IMR-90 (cell line): ENCODE results near the gene DCP2. TPM values are rescaled to one million over a fixed set of nuclear protein-coding genes. Genes with fewer than 3 reads are reported as not detected.

ENCODE experiments used
- ATAC-seq: fragments of 200-7000 bp; cut with Tn5 transposase; 2 replicates; pipeline ENCODE4 v1.9.1; 2020; ENCODE audit warnings: low read depth, mild to moderate bottlenecking, moderate library complexity
- BruUV-seq: library from RNA; stranded (reverse); fragments of 400-500 nt; replicated peaks from 2 replicates; lab custom pipeline; 2021; lab: Mats Ljungman, UMichigan
- CTCF ChIA-PET: fragments of 300-600 bp; formaldehyde crosslinking; extraction: SDS; loops from one replicate; lab custom pipeline; 2021; ENCODE audit warnings: antibody characterized with exemption; lab: Yijun Ruan, JAX
- POLR2A ChIA-PET: fragments of 300-600 bp; sonication (Branson Sonifier 250); formaldehyde crosslinking; loops from one replicate; lab custom pipeline; 2022; ENCODE audit warnings: antibody characterized with exemption; ENCODE audit not compliant: unreplicated experiment; lab: Charles Lee
- DNase-seq: peaks from one replicate; pipeline ENCODE4 v3.0.0; 2013
- H2AFZ ChIP-seq: replicated peaks from 2 replicates; pipeline ENCODE3; 2013; ENCODE audit warnings: low read length, mild to moderate bottlenecking; ENCODE audit not compliant: poor library complexity
- H2AK5ac ChIP-seq: 2 replicates; pipeline ENCODE4 v1.6.1; 2013; ENCODE audit warnings: low read depth, low read length, inconsistent platforms
- H2AK9ac ChIP-seq: replicated peaks from 2 replicates; pipeline ENCODE3; 2013; ENCODE audit warnings: mild to moderate bottlenecking, low read depth, low read length, moderate library complexity; ENCODE audit not compliant: poor library complexity
- H2BK120ac ChIP-seq: 2 replicates; pipeline ENCODE4 v1.6.1; 2013; ENCODE audit warnings: low read depth, low read length, inconsistent platforms
- H2BK15ac ChIP-seq: 3 replicates; pipeline ENCODE4 v1.6.1; 2013; ENCODE audit warnings: low read depth, low read length, inconsistent platforms
- H2BK20ac ChIP-seq: 2 replicates; pipeline ENCODE4 v1.6.1; 2013; ENCODE audit warnings: low read depth, mild to moderate bottlenecking, inconsistent platforms, low read length, moderate library complexity
- H2BK5ac ChIP-seq: 2 replicates; pipeline ENCODE4 v1.6.1; 2013; ENCODE audit warnings: mild to moderate bottlenecking, low read depth, low read length, inconsistent platforms; ENCODE audit not compliant: poor library complexity, severe bottlenecking
- H3K14ac ChIP-seq: replicated peaks from 2 replicates; pipeline ENCODE4 v1.6.1; 2013; ENCODE audit warnings: low read depth, low read length, inconsistent platforms
- H3K18ac ChIP-seq: 2 replicates; pipeline ENCODE4 v1.6.1; 2013; ENCODE audit warnings: low read depth, low read length, control low read depth
- H3K23ac ChIP-seq: 2 replicates; pipeline ENCODE4 v1.6.1; 2013; ENCODE audit warnings: low read depth, low read length, inconsistent platforms
- H3K27ac ChIP-seq: 2 replicates; pipeline ENCODE4 v1.5.1; 2013; ENCODE audit warnings: mild to moderate bottlenecking, control low read depth, low read length; ENCODE audit not compliant: insufficient read depth
- H3K27me3 ChIP-seq: 2 replicates; pipeline ENCODE4 v1.6.1; 2013; ENCODE audit warnings: low read length; ENCODE audit not compliant: control insufficient read depth, insufficient read depth
- H3K36me3 ChIP-seq: 2 replicates; pipeline ENCODE4 v1.6.1; 2013; ENCODE audit warnings: low read length, mixed read lengths; ENCODE audit not compliant: control insufficient read depth, insufficient read depth
- H3K4ac ChIP-seq: 2 replicates; pipeline ENCODE4 v1.6.1; 2013; ENCODE audit warnings: low read depth, low read length, inconsistent platforms
- H3K4me1 ChIP-seq: 2 replicates; pipeline ENCODE4 v1.6.1; 2013; ENCODE audit warnings: low read length, mixed read lengths; ENCODE audit not compliant: control insufficient read depth, insufficient read depth
- H3K4me2 ChIP-seq: 2 replicates; pipeline ENCODE4 v1.6.1; 2013; ENCODE audit warnings: low read depth, mild to moderate bottlenecking, control low read depth, low read length, moderate library complexity
- H3K4me3 ChIP-seq: 2 replicates; pipeline ENCODE4 v1.5.1; 2013; ENCODE audit warnings: low read depth, mild to moderate bottlenecking, control low read depth, low read length, moderate library complexity; ENCODE audit not compliant: insufficient read depth
- H3K56ac ChIP-seq: 2 replicates; pipeline ENCODE4 v1.6.1; 2013; ENCODE audit warnings: low read length, inconsistent platforms; ENCODE audit not compliant: insufficient read depth; ENCODE audit errors: extremely low read depth
- H3K79me1 ChIP-seq, 2 experiments: 2 replicates each; pipeline ENCODE4 v1.6.1; 2013; ENCODE audit warnings: low read length in 2 of 2, inconsistent platforms in 1 of 2, low read depth in 1 of 2
- H3K9ac ChIP-seq: 2 replicates; pipeline ENCODE4 v1.6.1; 2013; ENCODE audit warnings: low read depth, low read length, control low read depth
- H3K9me1 ChIP-seq: 2 replicates; pipeline ENCODE4 v1.6.1; 2013; ENCODE audit warnings: low read length, inconsistent platforms; ENCODE audit not compliant: insufficient read depth
- H3K9me3 ChIP-seq: 2 replicates; pipeline ENCODE4 v1.6.1; 2013; ENCODE audit warnings: low read length; ENCODE audit not compliant: control insufficient read depth, insufficient read depth
- H4K20me1 ChIP-seq: 2 replicates; pipeline ENCODE4 v1.6.1; 2013; ENCODE audit warnings: low read length, inconsistent platforms; ENCODE audit not compliant: insufficient read depth
- H4K5ac ChIP-seq: 2 replicates; pipeline ENCODE4 v1.6.1; 2013; ENCODE audit warnings: mild to moderate bottlenecking, low read depth, low read length, control low read depth
- H4K8ac ChIP-seq, 2 experiments: 2 replicates each; pipeline ENCODE4 v1.6.1; 2013; ENCODE audit warnings: low read depth in 2 of 2, low read length in 2 of 2, control low read depth in 1 of 2, inconsistent platforms in 1 of 2
- H4K91ac ChIP-seq: 2 replicates; pipeline ENCODE4 v1.6.1; 2013; ENCODE audit warnings: low read depth, low read length, inconsistent platforms; ENCODE audit not compliant: insufficient read depth
- BHLHE40 ChIP-seq: fragments of 150-350 bp; IDR thresholded peaks from 2 replicates; pipeline ENCODE4 v1.6.1; 2016; ENCODE audit warnings: mild to moderate bottlenecking, low read depth, low read length
- CEBPB ChIP-seq: IDR thresholded peaks from 2 replicates; pipeline ENCODE4 v1.6.1; 2012; ENCODE audit warnings: low read depth, low read length, improper control_type of control experiment
- CHD1 ChIP-seq: IDR thresholded peaks from 2 replicates; pipeline ENCODE4 v1.6.1; 2012; ENCODE audit warnings: low read depth, low read length, improper control_type of control experiment
- CTCF ChIP-seq: conservative IDR thresholded peaks from 2 replicates; pipeline ENCODE4 v1.5.1; 2012; ENCODE audit warnings: mild to moderate bottlenecking, low read depth, low read length, improper control_type of control experiment
- ELK1 ChIP-seq: fragments of 150-350 bp; IDR thresholded peaks from 2 replicates; pipeline ENCODE4 v1.6.1; 2016; ENCODE audit warnings: low read depth, mild to moderate bottlenecking, low read length, moderate library complexity, borderline replicate concordance
- MAFK ChIP-seq: IDR thresholded peaks from 2 replicates; pipeline ENCODE4 v1.6.1; 2012; ENCODE audit warnings: low read depth, low read length, improper control_type of control experiment
- MAZ ChIP-seq: IDR thresholded peaks from 2 replicates; pipeline ENCODE4 v1.6.1; 2012; ENCODE audit warnings: low read depth, mild to moderate bottlenecking, low read length, improper control_type of control experiment, moderate library complexity, borderline replicate concordance
- MXI1 ChIP-seq: IDR thresholded peaks from 2 replicates; pipeline ENCODE4 v1.6.1; 2012; ENCODE audit warnings: low read depth, mild to moderate bottlenecking, low read length, moderate library complexity, borderline replicate concordance
- NFE2L2 ChIP-seq: fragments of 150-350 bp; IDR thresholded peaks from 2 replicates; pipeline ENCODE4 v1.6.1; 2016; ENCODE audit warnings: low read depth, mild to moderate bottlenecking, low read length
- POLR2A ChIP-seq: IDR thresholded peaks from 2 replicates; pipeline ENCODE4 v1.6.1; 2012; ENCODE audit warnings: mild to moderate bottlenecking, low read depth, low read length
- RAD21 ChIP-seq: IDR thresholded peaks from 2 replicates; pipeline ENCODE4 v1.6.1; 2012; ENCODE audit warnings: low read length, improper control_type of control experiment
- RCOR1 ChIP-seq: IDR thresholded peaks from 2 replicates; pipeline ENCODE4 v1.6.1; 2012; ENCODE audit warnings: mild to moderate bottlenecking, low read length, improper control_type of control experiment; ENCODE audit not compliant: insufficient replicate concordance
- RFX5 ChIP-seq: IDR thresholded peaks from 2 replicates; pipeline ENCODE4 v1.8.0; 2012; ENCODE audit warnings: low read depth, mild to moderate bottlenecking, low read length, moderate library complexity
- WGBS, 2 experiments: methylation state at CpG; one replicate each; pipeline versions ENCODE4 v1.1.5 to v1.1.7; 2013; ENCODE audit warnings: missing lambda C conversion rate in 2 of 2; ENCODE audit not compliant: insufficient read length in 1 of 2; ENCODE audit errors: extremely low coverage in 2 of 2; 5-methylcytosine and 5-hydroxymethylcytosine counted together
- dilution Hi-C: fragments of 300-500 bp; cut with HindIII; formaldehyde crosslinking; loops from one replicate; pipeline ENCODE4 v1.14.3; 2018; ENCODE audit warnings: low sequenced_read_pairs; ENCODE audit not compliant: unreplicated experiment
- in situ Hi-C: fragments of 300-500 bp; cut with MboI; formaldehyde crosslinking; loops from 3 replicates; pipeline ENCODE4 v1.14.3; 2019; ENCODE audit warnings: low sequenced_read_pairs, inconsistent platforms, mixed read lengths
- intact Hi-C: fragments of 100-400 bp; cut with micrococcal nuclease; formaldehyde crosslinking; loops from 2 replicates; pipeline ENCODE4 v1.10.0; 2022
- polyA plus RNA-seq, 3 experiments: library from polyadenylated mRNA; depleted of rRNA; stranded (reverse); fragments of >200 nt; gene quantifications; 2 replicates each; pipeline ENCODE4 v1.2.3, GENCODE V29; 2012; ENCODE audit warnings: low replicate concordance in 1 of 3
- total RNA-seq: library from RNA; depleted of rRNA; stranded (reverse); fragments of >200 nt; gene quantifications from 2 replicates; pipeline ENCODE4 v1.2.3, GENCODE V29; 2012
- TF ChIP-seq, protein P1 (sequence below): fragments of 150-350 bp; IDR thresholded peaks from 2 replicates; pipeline ENCODE4 v1.6.1; 2017; ENCODE audit warnings: mild to moderate bottlenecking, antibody characterized with exemption, low read length, low read depth

DCP2 gene
- total and polyA plus RNA-seq, 2 of the 4 experiments (the other 2 are of a cell fraction), result 6.9 to 18.6 TPM

- H4K91ac ChIP-seq, result no peak overlapping the region
- no peaks in the 10 kb centered on the region for H3K27me3 ChIP-seq
- 0 out of 2 replicates have a peak overlapping the region, but pooled peaks have one; percentile 16 for H2BK20ac ChIP-seq
- no peak overlapping the region for H3K23ac ChIP-seq
- no TSS peak for BruUV-seq
- peak overlapping the region; percentile 28; the same call in 1 of the 2 replicates for H2AK5ac ChIP-seq
- H3K4me1 ChIP-seq, result peaks cover 22% of the 10 kb centered on the region
- ChIA-PET CTCF (no interaction called here), POLR2A (no interaction called here)
- H3K9me3 ChIP-seq, result no peaks in the 10 kb centered on the region
- H3K56ac ChIP-seq, result no peak overlapping the region
- no peak overlapping the region for H2BK15ac ChIP-seq
- H3K9ac ChIP-seq, result no peak overlapping the region
- WGBS, 2 experiments, result no CpG with 5 or more reads among the region's 2 CpGs
- peak overlapping the region; percentile 34 for H2AFZ ChIP-seq
- 0 out of 4 replicates have a peak overlapping the region, but pooled peaks of 1 of the 2 experiments have one; percentile 16 for H4K8ac ChIP-seq
- H3K79me1 ChIP-seq, result peaks cover 0 to 7% of the 10 kb centered on the region in 2 experiments; a peak in 2 of 4 replicates
- H2AK9ac ChIP-seq, result no peak overlapping the region
- no peak for TF ChIP-seq NFE2L2
- TF ChIP-seq RAD21, result no peak
- no peak for TF ChIP-seq POLR2A
- TF ChIP-seq CHD1, result no peak
- TF ChIP-seq MAZ, result no peak
- TF ChIP-seq MAFK, result no peak
- no peak for TF ChIP-seq RCOR1
- TF ChIP-seq CTCF, result no peak
- no peak for TF ChIP-seq RFX5
- TF ChIP-seq MXI1, result no peak
- no peak for TF ChIP-seq ELK1
- TF ChIP-seq BHLHE40, result no peak
- TF ChIP-seq, protein P1, sequence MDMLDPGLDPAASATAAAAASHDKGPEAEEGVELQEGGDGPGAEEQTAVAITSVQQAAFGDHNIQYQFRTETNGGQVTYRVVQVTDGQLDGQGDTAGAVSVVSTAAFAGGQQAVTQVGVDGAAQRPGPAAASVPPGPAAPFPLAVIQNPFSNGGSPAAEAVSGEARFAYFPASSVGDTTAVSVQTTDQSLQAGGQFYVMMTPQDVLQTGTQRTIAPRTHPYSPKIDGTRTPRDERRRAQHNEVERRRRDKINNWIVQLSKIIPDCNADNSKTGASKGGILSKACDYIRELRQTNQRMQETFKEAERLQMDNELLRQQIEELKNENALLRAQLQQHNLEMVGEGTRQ, result no peak
- no peak for TF ChIP-seq CEBPB
- peaks cover 48% of the 10 kb centered on the region for H3K36me3 ChIP-seq
- no peak overlapping the region for H2BK120ac ChIP-seq
- peak overlapping the region; percentile 2; the same call in 1 of the 2 replicates for H3K4ac ChIP-seq
- DNase-seq (no peak), ATAC-seq (no peak)
- peaks cover 24% of the 10 kb centered on the region for H3K9me1 ChIP-seq
- dilution Hi-C loops, result no loop called here
- 0 out of 2 replicates have a peak overlapping the region, but pooled peaks have one; percentile 14 for H3K14ac ChIP-seq
- no peak overlapping the region for H3K4me3 ChIP-seq
- H4K20me1 ChIP-seq, result no peaks in the 10 kb centered on the region
- no peak overlapping the region for H3K4me2 ChIP-seq
- no peak overlapping the region for H4K5ac ChIP-seq
- intact Hi-C loops, result no loop called here
- H3K18ac ChIP-seq, result no peak overlapping the region
- no peak overlapping the region for H2BK5ac ChIP-seq
- in situ Hi-C loops, result no loop called here
- H3K27ac ChIP-seq, result no peak overlapping the region
These were observed 70.6 kb downstream of the DCP2 start for GRCh38 chr5:113047234-113047633.
